T-helper 9 cell (primary cell): ENCODE data around the gene TDRD9.
A peak's percentile ranks its signal among the peaks of the same experiment; 100 is the strongest.

Experiments used
- DNase-seq: peaks from one replicate; pipeline ENCODE4 v3.0.0-alpha.2; 2020

Gene TDRD9

GRCh38 chr14:104037903-104038302 lies 109.6 kb downstream of the TDRD9 start:
- DNase-seq: no peak

DNA sequence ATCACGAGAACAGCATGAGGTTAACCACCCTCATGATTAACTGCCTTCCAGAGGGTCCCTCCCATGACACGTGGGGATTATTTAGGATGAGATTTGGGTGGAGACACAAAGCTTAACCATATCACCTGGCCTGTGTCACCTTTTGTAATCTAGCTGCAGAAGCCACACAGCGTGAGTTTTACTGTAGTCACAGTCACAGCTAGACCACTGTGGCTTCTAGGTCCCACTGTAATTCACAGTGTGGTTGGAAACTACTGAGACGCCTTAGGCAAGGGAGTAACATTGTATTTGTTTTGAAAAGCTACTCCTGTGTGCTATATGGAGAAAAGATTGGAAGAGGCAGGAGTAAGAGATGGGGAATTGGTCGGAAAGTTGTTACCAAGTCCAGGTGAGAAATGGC lies 111.0 kb downstream of the TDRD9 start:
- DNase-seq: no peak

DNA sequence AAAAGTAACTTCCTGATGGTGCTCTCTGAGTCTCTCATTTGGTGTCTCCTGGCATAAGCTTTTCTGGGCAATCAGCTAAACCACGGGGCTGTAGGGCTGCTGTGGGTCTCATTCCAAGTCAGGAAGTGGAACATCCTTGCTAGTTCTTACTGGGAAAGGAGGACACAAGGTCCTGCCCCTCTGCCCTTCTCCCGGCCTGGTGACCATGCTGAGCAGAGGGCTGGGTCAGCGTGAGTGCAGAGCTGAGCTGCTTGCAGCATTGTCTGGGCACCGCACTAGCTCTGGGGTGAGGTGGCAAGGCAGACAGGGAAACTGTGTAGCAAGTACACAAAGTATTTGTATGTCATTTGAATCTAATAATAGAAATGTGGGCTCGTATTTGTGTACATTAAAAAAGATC lies 112.3 kb downstream of the TDRD9 start:
- no peak for DNase-seq

GRCh38 chr14:104041430-104042104 lies 113.3 kb downstream of the TDRD9 start:
- DNase-seq: no peak

DNA sequence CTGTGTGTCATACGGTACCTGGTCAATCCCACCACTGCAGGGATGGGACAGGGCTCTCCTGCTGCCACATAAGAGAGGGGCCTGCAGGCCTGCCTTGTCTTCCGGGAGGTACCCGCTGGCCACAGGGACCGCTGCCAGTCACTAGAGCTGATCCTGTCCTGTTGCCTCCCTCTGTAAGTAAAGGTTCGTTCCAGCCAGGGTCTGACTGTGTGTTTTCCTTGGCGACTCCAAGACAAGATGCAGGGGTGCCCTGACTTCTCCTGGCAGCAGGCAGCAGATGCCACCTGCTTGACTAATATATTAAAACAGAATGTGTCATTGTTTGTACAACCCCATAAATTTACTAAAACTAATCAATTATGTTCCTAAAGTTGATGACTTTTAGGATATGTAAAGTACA lies 115.8 kb downstream of the TDRD9 start:
- DNase-seq: no peak

DNA sequence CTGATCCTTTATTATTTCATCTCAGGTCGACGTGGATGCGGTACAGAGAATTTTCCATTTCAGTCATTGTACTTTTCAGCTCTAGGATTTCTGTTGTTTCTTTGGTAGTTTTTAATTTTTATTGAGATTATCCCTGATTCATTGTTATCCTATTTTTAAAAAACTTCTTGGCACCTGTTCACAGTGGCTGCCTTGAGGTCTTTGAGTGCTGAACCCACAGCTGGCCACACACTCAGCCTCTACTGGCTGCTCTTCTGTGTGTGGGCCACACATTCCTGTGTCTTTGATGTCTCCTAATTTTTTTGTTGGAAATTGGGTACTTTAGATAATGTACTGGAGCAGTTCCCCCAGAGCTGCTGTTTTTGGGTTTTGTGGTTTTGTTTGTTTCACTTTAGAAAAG lies 119.5 kb downstream of the TDRD9 start:
- no peak for DNase-seq

DNA sequence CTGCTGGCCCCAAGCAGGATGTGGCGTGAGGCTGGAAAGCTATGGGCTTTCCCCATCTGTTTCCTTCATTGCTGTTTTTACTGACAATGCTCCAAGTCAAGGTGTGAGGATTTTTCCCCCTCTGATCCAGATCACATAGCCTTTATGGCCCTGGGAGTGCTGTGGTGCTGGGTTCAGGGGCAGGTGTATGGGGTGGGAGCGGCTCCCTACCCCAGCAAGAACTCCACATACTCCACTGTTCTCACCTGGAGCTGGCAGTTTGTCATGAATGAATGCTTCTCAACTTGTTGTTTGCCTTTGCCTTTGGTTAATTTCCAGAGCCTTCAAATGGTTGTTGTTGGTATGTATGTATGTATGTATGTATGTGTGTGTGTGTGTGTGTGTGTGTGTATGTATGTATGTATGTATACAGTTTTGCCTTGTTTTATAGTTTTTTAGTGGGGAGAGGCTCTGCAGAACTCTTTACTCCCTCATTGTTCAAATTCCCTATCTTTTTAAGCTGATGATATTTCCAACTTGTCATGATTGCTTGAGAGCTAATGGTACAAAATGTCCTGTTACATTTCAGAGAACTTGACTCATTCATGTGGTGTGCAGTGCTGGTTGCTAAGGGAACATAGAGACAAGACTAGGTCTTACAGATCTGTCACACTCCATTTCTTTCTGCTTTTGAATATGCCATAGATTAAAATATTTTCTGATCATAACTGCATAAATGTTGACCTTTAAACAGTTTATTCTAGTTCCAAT lies 120.7 kb downstream of the TDRD9 start:
- DNase-seq: no peak

GRCh38 chr14:104049576-104050240 lies 121.5 kb downstream of the TDRD9 start:
- no peak for DNase-seq

DNA sequence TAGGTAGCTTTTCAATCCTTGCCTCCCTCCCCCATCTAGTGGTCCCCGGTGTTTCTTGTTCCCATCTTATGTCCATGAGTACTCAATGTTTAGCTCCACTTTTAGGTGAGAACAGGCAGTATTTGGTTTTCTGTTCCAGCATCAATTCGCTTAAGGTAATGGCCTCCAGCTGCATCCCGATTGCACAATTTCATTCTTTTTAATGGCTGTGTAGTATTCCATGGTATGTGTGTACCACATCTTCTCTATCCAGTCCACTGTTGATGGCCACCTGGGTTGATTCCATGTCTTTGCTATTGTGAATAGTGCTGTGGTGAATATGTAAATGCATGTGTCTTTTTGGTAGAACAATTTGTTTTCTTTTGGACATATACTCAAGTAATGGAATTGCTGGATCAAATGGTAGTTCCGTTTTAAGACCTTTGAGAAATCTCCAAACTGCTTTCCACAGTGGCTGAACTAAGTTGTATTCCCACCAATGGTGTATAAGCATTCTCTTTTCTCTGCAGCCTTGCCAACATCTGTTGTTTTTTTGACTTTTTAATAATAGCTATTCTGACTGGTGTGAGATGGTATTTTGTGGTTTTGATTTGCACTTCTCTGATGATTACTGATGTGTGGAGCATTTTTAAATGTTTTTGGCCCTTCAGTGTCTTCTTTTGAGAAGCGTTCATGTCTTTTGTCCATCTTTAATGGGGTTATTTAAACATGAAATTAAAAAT lies 123.0 kb downstream of the TDRD9 start:
- no peak for DNase-seq

- DNase-seq: no peak
Observed at GRCh38 chr14:104054222-104054905, 126.1 kb downstream of the TDRD9 start.

GRCh38 chr14:104062281-104062680 lies 134.0 kb downstream of the TDRD9 start:
- no peak for DNase-seq

GRCh38 chr14:104064003-104064402 lies 135.7 kb downstream of the TDRD9 start:
- no peak for DNase-seq

DNA sequence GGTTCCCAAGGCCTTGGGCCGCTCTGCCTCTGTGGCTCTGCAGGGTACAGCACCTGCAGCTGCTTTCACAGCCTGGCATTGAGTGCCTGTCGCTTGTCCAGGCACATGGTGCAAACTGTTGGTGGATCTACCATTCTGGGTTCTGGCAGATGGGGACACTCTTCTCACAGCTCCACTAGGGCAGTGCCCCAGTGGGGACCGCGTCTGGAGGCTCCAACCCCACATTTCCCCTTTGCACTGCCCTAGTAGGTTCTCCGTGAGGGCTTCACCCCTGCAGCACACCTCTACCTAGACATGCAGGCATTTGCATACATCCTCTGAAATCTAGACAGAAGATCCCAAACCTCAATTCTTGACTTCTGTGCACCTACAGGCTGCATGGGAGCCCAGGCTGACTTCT lies 138.0 kb downstream of the TDRD9 start:
- no peak for DNase-seq

DNA sequence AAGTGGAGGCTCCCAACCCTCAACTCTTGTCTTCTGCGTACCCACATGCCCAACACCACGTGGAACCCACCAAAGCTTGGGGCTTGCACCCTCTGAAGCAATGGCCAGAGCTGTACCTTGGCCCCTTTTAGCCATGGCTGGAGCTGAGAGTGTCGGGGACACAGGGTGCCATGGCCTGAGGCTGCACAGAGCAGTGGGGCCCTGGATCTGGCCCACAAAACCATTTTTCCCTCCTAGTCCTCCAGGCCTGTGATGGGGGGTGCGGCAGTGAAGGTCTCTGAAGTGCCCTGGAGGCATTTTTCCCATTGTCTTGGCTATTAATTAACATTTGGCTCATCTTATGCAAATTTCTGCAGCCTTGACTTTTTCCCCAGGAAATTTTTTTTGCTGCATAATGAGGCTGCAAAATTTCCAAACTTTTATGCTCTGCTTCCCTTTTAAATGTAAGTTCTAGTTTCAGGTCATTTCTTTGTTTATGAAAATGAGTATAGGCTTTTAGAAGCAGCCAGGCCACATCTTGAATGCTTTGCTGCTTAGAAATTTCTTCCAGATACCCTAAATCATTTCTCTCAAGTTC lies 138.6 kb downstream of the TDRD9 start:
- DNase-seq: no peak

DNA sequence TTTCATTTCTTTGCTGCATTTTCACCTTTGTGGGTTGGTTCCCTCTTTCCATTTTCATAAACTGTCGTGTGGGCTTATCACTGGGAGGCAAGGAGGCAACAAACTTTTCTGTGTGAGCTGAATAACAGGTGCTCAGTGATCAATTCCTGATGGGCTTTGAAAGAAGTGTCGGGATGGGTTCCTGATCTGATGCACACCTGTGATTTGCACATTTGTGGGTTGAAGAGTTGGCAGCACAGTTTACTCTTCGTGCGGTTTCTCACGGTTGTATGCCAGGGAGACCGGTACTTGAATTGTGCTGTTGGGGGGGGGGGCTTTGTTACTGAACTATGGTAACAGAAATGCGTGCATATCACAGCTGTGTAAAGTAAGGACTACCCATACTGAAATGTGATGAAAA lies 141.3 kb downstream of the TDRD9 start:
- DNase-seq: no peak

- DNase-seq: no peak
Observed at GRCh38 chr14:104072586-104072985, 144.3 kb downstream of the TDRD9 start.

GRCh38 chr14:104073764-104074163 lies 145.5 kb downstream of the TDRD9 start:
- no peak for DNase-seq

DNA sequence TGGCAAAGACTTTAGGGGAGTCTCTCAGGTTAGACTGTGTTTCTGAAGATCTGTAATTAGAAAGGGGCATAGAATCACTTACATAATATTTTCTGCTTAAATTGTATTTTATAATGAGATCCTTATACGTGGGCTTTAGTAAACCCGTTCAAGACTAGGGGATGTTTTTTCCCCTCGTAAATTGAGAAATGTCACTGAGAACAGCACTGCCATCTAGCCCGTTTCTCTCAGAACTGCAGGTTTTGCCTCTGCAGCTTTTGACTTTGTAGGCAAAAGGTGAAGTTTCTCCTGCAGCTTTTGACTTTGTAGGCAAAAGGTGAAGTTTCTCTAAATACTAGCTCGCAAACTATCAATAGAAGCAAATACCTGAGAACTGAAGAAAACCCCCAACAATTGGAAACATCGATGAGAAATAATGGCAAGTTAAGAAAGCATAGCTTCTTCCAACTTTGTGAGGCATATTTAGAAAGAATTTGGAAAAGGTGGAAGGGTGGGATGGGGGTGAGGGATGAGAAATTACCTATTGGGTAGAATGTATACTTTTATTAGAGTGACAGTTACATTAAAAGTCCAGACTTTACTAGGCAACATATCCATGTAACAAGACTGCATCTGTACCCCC lies 147.4 kb downstream of the TDRD9 start:
- no peak for DNase-seq

DNA sequence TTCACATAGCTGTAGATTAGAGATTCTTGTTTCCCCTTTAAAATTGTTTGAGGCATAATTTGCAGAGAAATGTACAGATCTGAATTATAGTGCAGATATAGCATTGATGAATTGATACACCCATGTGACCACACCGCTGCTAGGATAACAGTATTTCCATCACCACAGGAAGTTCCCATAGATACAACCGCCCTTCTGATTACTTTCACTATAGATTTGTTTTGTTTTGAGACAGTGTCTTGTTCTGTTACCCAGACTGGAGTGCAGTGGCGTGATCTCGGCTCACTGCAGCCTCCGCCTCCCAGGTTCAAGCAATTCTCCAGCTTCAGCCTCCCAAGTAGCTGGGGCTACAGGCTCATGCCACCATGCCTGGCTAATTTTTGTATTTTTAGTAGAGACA lies 148.5 kb downstream of the TDRD9 start:
- DNase-seq: no peak

GRCh38 chr14:104078031-104078455 lies 149.8 kb downstream of the TDRD9 start:
- DNase-seq: peak; percentile 79

- DNase-seq: no peak
Observed at GRCh38 chr14:104080376-104081260, 152.4 kb downstream of the TDRD9 start.
